ENCODE data around the gene CD22. TPM values are rescaled to one million over a fixed set of nuclear protein-coding genes. Genes with fewer than 3 reads are reported as not detected.

CD22 gene
- total RNA-seq, 1 experiment from 2014 or later: 0.24 TPM

DNA sequence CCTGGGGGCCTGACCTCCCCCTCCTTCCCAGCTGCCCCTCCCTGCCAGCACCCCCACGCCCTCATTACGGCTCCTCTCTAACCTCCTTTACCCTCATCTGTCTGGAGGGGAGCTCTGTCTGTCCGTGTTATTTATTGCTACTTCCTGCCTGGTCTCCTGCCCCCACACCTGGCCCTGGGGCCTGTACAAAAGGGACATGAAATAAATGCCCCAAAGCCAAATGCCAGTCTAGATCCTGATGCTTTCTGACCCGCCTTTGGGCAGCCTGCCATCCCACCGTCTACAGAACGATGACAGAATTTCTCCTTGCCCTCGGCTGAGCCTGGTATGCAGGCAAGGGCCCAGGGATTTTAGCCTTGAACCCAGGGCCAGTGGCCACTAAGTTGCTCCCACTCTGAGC is 15.4 kb upstream of the CD22 start:
- peak; percentile 37 for DNase-seq (ENCODE audit: low read depth)

DNA sequence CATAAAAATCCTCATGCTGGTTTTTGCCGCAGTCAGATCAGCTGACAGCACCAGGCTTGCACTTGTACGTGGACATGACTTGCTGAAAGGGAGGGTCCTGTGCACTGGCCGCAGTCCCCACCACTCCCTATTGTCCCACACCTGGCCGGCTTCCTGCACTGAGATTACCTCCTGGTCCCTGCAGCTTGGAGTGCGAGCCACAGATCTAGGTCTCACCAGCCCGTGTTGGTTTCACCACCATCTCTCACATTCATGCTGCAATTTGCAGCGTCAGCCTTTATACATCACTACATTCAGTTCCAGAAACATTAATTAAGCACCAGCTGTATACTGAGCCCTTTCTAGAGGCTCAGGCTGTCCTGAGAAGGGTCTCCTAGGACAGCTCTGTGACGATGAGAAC is 15.0 kb upstream of the CD22 start:
- DNase-seq (ENCODE audit: low read depth): no peak

DNA sequence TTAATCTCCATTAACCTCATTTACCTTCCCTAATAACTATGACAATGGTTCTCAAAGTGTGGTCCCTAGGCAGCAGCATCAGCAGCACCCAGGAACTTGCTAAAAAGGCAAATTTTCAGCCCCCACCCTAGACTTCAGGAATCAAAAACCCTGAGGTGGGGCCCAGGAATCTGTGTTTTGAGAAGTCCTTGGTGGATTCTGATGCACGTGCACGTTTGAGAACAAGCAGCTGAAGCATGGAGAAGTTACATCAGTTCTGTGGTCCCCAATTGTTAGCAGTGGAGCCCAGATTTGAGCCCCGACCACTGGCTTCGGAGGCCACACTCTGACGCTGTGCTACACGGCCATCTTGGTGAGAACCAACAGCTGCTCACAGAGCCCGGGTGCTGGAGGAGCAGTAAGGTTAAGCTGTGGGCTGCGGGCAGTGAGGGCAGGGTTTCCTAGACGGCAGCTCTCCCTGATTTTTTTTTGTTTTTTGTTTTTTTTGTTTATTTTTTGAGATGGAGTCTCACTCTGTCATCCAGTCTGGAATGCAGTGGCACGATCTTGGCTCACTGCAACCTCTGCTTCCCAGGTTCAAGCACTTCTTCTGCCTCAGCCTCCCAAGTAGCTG is 14.0 kb upstream of the CD22 start:
- DNase-seq (ENCODE audit: low read depth): no peak

DNA sequence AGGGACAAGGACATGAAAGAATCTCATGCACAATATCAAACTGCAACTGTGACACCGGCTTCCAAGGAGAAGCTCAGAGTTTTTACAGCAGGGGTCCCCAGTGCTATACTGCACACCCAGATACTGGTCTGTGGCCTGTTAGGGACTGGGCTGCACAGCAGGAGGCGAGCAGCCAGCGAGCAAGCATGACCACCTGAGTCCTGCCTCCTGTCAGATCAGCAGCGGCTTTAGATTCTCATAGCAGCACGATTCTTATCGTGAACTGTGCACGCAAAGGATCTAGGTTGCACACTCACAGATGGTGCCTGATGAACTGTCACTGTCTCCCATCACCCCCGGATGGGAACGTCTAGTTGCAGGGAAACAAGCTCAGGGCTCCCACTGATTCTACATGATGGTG is 13.1 kb upstream of the CD22 start:
- no peak for DNase-seq (ENCODE audit: low read depth)

DNA sequence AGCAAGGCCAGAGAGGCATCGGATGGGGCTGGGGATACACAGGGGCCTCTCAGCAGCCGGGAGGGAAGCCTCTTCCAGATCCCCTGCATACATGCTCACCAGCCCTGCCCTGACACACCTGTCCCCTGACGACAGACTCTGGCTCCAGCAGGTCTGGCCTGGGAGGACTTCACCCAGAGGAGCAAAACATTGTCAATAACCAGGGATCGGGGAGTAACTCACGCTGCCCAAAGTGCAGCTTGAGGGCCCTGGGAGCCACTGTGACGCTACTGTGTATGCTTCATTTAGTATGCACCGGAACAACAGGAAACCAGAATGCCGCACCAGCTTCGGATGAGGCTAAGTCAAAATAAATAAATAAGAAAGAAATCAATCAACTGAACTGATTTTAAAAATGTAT is 12.4 kb upstream of the CD22 start:
- DNase-seq (ENCODE audit: low read depth): no peak

DNA sequence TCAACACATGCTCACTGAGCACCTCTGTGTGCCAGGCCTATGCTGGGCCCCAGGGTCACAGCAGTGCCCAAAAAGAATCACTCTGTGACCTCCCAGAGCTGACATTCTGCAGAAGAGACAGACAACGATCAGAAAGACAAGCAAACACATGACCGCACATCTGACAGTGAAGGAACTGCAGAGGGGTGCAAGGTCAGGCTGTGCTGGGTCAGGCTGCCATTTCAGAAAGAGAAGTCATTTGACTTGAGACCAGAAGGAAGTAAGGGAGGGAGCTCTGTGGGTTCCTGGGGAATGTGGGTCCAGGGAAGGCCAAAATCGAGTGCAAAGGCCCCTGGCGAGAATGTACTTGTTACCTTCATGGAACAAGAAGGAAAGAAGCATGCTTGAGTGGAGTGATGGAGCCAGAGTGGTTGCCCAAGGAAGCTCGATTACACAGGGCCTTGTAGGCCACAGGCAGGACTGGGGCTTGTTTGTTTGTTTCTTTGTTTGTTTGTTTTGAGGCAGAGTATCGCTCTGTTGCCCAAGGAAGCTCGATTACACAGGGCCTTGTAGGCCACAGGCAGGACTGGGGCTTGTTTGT is 11.4 kb upstream of the CD22 start:
- DNase-seq (ENCODE audit: low read depth): no peak

DNA sequence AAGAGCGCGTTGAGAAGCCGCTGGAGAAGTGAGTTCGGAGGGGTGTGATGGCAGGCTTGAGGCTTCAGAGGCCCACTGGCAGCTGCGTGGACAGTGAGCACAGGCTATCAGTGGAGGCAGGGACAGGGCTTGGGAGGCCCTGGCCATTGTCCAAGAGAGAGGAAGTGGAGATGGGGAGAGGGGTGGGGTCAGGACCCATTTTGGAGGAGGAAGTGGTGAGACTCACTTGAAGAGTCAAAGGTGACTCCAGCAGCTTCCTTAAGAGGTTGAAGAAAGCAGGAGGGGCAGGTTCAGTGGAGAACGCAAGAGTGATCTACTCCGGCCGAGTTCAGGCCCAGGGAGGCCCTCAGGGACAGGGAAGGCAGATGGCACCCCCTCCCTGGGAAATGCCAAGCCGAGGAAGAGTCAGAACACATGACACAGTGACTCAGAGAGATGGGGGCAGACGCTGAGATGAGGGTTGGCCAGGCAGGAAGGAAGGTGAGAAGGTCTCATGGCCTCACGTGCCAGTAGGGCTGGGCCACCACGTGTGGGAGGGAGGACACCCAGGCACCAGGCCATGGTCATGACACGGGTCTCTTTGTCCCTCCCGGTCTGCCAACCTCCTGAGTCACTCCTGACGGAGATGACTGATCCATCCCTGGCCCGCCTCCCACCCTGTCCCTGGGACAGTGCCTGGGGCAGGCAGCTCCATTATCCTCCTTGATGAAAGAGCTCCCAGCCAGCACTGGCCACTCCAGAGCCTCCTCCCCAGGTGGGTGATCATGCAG is 10.1 kb upstream of the CD22 start:
- DNase-seq (ENCODE audit: low read depth): peak; percentile 100

DNA sequence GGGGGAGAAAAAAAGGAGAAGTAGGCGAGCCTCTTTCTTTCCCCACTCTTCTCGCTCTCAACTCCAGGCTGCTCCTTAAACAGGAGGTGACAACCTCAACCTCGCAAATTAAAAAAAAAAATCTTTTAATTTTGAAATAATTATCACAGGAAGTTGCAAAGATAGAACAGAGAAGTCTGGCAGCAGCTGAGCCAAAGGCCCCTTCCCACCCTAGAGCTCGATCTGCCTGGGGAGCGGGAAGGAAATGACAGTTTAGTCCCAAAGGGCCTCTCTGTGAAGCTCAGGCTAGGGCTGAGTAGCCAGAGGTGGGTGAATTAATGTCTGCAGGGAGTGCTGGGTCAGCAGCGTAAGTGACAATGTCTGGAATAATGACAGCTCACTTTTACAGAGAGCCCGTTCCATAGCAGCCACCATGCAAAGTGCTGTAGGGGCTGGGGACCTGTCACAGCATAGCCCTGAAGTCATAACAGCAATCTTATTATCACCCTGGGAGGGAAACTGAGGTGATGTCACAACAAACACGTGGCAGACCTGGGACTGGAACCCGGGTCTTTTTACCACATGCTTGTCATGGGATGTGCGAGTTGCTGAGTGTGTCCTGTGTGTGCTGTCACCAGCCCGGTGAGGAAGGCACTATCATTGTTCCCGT is 8.8 kb upstream of the CD22 start:
- no peak for DNase-seq (ENCODE audit: low read depth)

DNA sequence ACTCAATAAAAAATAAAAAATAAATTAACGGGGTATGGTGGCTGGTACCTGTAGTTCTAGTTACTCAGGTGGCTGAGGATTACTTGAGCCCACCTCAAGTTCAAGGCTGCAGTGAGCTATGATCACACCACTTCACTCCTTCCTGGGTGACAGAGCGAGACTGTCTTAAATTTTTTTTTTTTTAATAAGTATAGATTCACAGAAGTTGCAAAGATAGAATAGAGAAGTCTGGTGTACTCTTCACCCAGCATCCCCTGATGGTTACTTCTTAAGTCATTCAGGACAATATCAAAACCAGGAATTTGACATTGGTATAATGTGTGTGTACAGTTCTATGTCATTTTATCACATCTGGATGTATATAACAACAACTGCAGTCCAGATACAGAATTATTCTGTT is 7.7 kb upstream of the CD22 start:
- DNase-seq (ENCODE audit: low read depth): no peak

DNA sequence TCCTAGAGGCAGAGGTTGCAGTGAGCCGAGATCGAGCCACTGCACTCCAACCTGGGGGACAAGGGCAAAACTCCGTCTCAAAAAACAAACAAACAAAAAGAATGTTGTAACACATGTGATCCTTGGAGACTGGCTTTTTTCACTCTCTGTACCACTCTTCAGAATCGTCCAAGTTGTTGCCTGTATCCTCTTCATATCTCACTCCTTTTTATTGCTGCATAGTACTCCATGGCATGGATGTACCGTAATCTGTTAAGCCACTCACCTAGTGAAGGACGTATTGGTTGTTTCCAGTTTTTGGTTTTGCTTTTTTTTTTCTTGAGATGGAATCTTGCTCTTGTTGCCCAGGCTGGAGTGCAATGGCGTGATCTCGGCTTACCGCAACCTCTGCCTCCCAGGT is 7.0 kb upstream of the CD22 start:
- no peak for DNase-seq (ENCODE audit: low read depth)

DNA sequence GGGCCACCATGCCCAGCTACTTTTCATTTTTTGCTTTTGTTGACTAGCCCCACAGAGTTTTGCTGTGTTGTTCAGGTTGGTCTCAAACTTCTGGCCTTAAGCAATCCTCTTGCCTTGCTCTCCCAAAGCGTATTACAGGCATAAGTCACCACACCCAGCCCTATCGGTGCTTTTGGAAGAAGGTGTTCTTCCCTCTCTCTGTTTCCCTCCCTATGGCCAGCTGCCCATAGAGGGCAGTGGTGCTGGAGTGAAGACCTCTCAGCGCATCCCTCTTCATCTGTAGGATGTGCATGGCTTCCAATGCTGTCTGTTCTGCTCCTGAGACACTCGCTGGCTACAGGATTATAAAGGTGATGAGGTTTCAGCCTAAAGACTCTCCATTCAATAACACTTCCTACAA is 1.3 kb upstream of the CD22 start:
- no peak for DNase-seq (ENCODE audit: low read depth)

DNA sequence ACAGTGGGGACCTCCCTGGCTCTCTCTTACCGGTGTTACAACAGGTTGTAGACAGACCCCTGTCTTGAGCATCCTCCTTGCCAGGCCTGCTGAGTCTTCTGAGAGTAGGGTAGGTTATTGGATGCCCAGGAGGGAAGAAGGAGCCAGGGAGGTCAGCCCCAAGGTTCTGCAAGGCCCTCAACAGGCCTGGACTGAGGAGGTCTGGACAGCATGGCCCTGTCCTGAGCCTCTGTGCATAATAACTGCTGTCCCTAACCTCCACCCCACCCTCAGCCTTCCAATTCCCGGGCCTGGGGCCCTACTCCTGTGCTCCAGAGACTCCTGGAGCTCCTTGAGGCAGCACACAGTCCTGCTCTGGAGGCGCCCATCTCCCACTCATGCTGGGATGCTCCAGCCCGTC is 336 bp downstream of the CD22 start:
- no peak for DNase-seq (ENCODE audit: low read depth)

DNA sequence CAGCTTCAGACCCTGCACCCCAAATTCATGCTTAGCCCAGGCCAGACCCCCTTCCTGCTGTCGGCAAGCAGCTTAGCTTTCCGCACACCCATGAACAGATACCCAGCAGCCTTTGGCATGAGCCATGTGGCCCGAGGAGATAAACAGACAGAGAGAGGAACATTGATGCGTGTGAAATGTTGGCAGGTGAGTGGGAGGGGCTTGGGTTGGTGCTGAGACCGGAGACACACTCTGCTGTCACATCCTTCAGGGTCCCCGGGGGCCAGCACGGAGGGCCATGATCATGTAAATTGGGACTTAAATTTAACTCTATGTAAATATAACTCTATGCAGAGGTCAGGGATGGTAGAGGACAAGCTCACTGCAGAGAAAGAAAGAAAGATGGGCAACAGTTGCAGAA is 1.5 kb downstream of the CD22 start:
- no peak for DNase-seq (ENCODE audit: low read depth)

DNA sequence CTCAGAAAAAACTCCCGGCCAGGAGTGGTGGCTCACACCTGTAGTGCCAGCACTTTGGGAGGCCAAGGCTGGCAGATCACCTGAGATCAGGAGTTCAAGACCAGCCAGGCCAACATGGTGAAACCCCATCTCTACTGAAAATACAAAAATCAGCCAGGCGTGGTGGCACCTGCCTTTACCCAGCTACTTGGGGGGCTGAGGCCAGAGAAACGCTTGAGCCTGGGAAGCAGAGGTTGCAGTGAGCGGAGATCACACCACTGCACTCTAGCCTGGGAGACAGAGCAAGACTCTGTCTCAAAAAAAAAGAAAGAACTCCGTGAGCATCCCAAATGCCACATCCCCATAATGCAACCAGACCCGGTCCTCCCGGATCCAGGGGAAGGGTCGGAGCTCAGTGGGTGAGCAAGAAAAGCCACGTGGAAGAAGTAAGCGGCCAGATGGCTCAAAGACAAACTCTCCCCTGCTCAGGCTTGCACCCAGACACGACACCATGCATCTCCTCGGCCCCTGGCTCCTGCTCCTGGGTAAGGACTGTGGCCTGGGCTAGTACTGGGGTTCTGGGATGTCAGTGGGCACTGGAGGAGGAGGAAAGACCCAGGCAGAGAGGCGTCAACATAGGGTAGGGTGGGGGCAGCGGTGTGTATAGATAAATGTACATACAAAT is 2.7 kb downstream of the CD22 start:
- no peak for DNase-seq (ENCODE audit: low read depth)

DNA sequence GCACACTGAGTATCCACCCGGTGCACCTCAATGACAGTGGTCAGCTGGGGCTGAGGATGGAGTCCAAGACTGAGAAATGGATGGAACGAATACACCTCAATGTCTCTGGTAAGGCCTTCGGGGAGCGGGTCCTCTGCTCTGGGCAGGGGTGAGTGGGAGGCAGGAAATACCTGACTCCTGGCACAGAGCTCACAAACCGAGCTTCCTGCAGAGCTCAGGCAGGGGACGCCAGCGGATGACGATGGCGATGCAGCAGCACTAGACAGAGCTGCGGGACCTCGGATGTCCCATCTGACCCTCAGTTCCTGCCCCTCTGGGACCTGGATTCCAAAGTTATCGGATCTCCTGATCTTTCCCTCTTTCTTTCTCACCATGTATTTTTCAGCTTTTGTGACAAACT is 3.8 kb downstream of the CD22 start:
- DNase-seq (ENCODE audit: low read depth): no peak

DNA sequence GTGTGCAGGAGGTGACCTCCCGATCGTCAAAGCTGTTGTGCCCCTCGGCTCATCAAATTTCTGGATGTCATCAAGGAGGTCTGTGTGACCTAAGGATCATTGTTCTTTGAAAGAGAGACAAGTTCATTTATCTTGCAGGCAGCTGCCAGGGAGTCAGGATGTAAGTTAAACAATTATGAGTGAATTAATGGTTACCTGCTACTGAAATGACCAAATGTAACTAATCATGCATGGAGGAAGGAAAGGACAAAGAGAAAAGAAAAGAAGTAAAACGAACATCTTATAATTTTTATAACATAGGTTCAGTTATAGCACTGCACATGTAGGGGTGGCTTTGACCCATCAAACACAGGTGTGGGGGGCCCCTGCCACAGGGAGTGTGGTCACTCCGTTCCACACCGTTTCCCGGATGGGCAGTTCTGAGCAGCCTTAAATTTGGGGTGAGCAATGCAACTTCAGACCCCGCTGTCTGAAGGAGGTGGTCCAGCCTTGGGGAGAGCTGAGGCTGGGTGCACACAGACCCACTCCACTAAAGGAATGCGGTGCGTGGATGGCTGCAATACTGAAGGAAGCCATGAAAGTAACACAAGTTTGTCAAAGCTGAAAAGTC is 5.3 kb downstream of the CD22 start:
- DNase-seq (ENCODE audit: low read depth): no peak

DNA sequence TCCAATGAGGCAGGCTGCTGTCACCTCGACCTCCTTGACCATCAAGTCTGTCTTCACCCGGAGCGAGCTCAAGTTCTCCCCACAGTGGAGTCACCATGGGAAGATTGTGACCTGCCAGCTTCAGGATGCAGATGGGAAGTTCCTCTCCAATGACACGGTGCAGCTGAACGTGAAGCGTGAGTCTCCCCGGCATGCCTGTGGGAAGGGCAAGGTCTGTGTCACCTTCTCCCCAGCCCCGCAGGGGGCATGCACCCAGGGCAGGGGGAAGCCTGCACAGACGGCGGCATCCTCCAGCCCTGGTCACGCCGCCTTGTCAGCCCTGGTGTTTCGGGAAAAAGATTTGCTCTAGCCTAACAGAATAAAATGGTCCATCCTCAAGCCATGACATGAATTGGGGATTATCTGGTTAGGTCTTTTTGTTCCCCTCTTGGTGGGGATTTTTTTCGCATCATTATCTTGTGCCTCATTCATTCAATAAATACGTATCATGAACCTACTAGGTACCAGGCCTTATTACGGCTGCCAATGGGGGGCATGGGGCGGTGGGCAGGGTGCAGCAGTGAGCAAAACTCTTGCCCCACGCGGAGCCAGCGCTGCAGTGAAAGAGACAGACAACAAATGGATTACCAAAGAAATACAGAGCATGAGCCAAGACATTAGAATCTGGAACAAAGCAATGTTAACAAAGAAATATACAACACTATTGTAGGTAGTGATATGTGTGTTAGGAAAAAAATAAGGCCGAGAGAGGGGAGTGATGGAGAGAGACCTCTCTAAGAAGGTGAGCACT is 7.4 kb downstream of the CD22 start:
- no peak for DNase-seq (ENCODE audit: low read depth)

DNA sequence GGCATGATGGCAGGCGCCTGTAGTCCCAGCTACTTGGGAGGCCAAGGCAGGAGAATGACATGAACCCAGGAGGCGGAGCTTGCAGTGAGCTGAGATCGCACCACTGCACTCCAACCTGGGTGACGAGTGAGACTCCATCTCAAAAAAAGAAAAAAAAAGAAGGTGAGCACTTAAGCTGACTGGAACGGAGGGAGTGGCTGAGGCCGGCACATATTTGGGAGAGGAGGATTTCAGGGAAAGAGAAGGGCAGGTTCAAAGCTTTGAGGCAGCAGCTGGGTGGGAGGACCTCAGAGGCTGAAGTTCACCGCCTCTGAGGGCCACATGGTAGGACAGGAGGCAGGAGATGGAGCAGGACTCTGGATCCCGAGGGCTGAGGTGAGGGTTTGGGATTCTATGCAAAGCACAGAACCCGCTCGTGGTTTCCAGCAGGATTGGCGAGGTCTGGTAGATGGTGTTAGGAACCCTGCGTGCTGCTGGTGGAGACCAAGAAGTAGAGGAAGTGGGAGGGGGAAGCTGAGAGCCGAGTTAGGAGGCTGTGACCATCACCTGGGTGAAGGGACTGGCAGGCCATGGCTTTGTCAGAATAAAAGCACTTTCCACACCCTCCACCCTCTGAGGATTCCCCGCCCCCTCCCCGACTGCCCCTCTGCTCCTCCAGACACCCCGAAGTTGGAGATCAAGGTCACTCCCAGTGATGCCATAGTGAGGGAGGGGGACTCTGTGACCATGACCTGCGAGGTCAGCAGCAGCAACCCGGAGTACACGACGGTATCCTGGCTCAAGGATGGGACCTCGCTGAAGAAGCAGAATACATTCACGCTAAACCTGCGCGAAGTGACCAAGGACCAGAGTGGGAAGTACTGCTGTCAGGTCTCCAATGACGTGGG is 8.4 kb downstream of the CD22 start:
- DNase-seq (ENCODE audit: low read depth): no peak

DNA sequence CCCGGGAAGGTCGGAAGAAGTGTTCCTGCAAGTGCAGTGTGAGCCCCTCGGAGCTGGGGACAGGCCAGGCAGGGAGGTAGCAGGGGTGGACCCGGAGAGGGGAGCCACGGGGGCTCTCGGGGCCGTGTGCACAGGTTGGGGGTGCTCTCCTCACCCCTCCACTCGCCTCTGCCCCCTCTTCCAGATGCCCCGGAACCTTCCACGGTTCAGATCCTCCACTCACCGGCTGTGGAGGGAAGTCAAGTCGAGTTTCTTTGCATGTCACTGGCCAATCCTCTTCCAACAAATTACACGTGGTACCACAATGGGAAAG is 9.0 kb downstream of the CD22 start:
- DNase-seq (ENCODE audit: low read depth): no peak

DNA sequence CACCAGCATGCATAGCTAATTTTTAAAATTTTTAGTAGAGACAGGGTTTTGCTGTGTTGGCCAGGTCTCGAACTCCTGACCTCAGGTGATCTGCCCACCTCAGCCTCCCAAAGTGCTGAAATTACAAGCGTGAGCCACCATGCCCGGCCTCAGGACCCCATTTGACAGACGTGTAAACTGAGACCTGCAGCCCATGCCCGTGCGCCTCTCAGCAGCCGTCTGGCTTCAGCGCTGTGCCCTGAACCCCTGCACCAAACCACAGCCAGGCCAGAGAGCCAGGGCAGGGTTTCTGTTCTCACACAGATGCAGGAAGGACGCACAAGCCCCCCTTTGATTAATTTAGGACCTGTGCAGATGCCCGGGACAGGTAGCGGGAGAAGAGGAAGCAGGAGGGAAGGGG is 11.4 kb downstream of the CD22 start:
- DNase-seq (ENCODE audit: low read depth): no peak

All from RPMI7951 (cell line).